Aorta (tissue), 5 donors: ENCODE data around the gene KIF4B. TPM values are rescaled to one million over a fixed set of nuclear protein-coding genes. Genes with fewer than 3 reads are reported as not detected.
"Not testable (repeated sequence)": the region's sequence is repeated elsewhere in the genome, so short reads cannot be mapped to it uniquely, and the experiment has no call there.

Experiments used
- ATAC-seq: fragments of 200-7000 bp; cut with Tn5 transposase; one replicate; pipeline ENCODE4 v1.9.1; 2022; ENCODE audit warnings: moderate library complexity; ENCODE audit not compliant: low FRiP score
- DNase-seq, 2 donors: peaks; one replicate each; pipeline ENCODE4 v3.0.0-alpha.2; 2020
- H3K27ac ChIP-seq, 2 donors: one replicate each; pipeline ENCODE4 v1.5.1; 2013; ENCODE audit warnings: low read length in 2 of 2, mild to moderate bottlenecking in 2 of 2, moderate library complexity in 2 of 2, control low read depth in 1 of 2, inconsistent platforms in 1 of 2, low read depth in 1 of 2
- H3K27me3 ChIP-seq, 2 donors: one replicate each; pipeline ENCODE4 v1.6.1; 2013; ENCODE audit warnings: control low read depth in 1 of 2, low read length in 1 of 2, mild to moderate bottlenecking in 1 of 2, moderate library complexity in 1 of 2; ENCODE audit not compliant: insufficient read depth in 2 of 2, control insufficient read depth in 1 of 2
- H3K36me3 ChIP-seq, 2 donors: one replicate each; pipeline ENCODE4 v1.6.1; 2013; ENCODE audit warnings: control low read depth in 1 of 2, low read length in 1 of 2, mild to moderate bottlenecking in 1 of 2; ENCODE audit not compliant: insufficient read depth in 2 of 2, control insufficient read depth in 1 of 2
- H3K4me1 ChIP-seq, 2 donors: one replicate each; pipeline ENCODE4 v1.6.1; 2013; ENCODE audit warnings: low read length in 2 of 2, control low read depth in 1 of 2, mild to moderate bottlenecking in 1 of 2, moderate library complexity in 1 of 2; ENCODE audit not compliant: insufficient read depth in 2 of 2, control insufficient read depth in 1 of 2
- H3K4me3 ChIP-seq, 2 donors: one replicate each; pipeline ENCODE4 v1.5.1; 2013; ENCODE audit warnings: low read length in 2 of 2, control low read depth in 1 of 2, mild to moderate bottlenecking in 1 of 2
- H3K9me3 ChIP-seq: one replicate; pipeline ENCODE4 v1.6.1; 2013; ENCODE audit warnings: mild to moderate bottlenecking, low read length; ENCODE audit not compliant: control insufficient read depth
- WGBS, 2 donors: extraction: QIAGEN DNeasy Blood & Tissue Kit; methylation state at CpG; one replicate each; pipeline ENCODE4 v1.1.7; 2013; 5-methylcytosine and 5-hydroxymethylcytosine counted together
- intact Hi-C, 2 donors: fragments of 100-400 bp; cut with DNase I; formaldehyde crosslinking; loops; one replicate each; pipeline versions ENCODE4 v1.14.2 to v1.15.0; 2022
- polyA plus RNA-seq, 2 donors: library from polyadenylated mRNA; stranded (reverse); fragments of 200-250 nt; gene quantifications; one replicate each; pipeline ENCODE4 v1.2.3, GENCODE V29; 2013
- total RNA-seq, 2 donors: library from RNA; stranded (reverse); fragmentation: NEBNext Ultra II Directional; extraction: Animal tissue kit (Norgen Biotek cat#: 25700); gene quantifications; one replicate each; pipeline ENCODE4 v1.2.1, GENCODE V29; 2021
- donor health status: healthy with polysubstance abuse.
- donor health status: Bipolar disorder and iron deficiency.
- donor health status: DM: no; HTN: no; CAD: no.
- donor health status: DM: no; HTN: no; CAD: no.
- donor health status: DM: yes; HTN: yes; CAD: no.

KIF4B gene
- total and polyA plus RNA-seq, 4 donors, result 0.06 to 0.09 TPM; not detected in 2

DNA sequence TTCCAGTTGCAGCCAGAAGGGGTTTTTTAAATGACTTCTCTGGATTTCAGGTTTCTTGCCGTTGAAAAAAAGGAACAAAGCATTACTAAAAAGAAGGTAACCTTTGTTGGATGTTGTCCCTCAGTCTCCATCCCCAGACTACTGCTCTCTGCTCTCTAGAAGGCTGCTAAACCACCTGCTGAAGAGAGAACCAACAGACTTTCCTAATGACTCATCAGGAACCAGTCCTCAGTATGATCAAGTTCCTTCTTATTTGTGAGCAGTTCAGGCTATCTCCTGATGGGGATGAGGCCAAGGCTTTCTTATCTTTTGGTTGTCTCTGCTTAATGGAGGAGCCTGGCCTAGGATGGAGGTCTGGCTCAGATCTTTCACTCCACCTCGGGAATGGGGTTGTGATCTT is 4.1 kb downstream of the KIF4B start:
- no peak for DNase-seq
- Histone ChIP-seq H3K4me3 (no peak overlapping the region), H3K36me3 (no peaks in the 10 kb centered on the region), H3K27ac (no peak overlapping the region), H3K27me3 (peaks cover 0 to 1% of the 10 kb centered on the region in 2 donors), H3K9me3 (peaks cover 4% of the 10 kb centered on the region), H3K4me1 (no peaks in the 10 kb centered on the region)
- no peak for ATAC-seq
- intact Hi-C loops, result no loop called here
- WGBS, 2 donors, result 66 to 72% methylated on average over 2 of the region's 2 CpGs

DNA sequence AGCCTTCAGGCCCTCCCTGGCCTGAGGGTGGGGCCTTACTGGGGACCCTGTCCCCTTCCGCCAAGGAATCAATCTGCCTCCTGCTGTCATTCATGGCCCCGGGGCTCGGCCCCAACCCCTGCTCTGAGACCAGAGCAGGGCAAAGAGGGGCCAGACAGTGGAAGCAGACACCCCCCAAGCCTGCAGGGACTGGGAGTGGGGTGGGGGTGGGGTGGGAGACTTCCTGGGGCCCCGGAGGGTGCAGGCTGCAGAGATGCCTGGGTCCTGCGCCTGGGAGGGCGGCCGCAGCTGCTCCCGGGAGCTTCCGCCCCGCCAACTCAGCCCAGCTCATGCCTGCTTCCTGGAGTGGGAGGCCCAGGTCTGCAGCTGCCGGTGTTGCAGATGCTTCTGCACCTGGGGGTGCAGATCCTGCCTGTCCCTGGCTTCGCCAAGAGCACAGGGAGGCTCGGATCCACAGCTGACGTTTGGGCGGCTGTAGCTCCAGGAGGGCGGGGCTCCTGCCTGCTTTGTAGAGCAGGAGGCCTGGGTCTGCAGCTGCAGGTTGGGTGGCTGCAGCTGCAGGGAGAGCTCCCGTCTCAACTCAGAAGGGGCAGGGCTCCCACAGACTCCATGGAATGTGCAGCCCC is 6.2 kb downstream of the KIF4B start:
- intact Hi-C loops, result no loop called here

DNA sequence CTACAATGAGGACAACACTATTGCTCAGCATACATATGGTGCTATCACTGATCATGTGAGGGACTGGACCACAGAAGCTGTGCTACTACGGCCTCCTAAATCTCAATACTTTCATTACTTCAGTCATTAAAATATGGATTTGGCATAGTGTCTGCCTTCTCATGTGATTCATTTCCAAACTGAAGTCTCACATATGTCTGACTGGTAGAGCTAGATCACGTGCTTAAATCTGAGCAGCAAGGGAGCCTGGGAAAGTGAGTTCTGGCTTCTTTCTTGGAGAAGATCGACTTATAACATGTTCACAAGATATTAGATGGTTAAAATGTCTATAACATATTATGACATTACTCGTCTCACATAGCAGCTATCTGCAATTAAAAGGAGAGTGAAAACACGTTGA is 8.3 kb downstream of the KIF4B start:
- DNase-seq (no peak), ATAC-seq (no peak)
- H3K36me3 ChIP-seq, result no peaks in the 10 kb centered on the region
- H3K4me1 ChIP-seq, result no peaks in the 10 kb centered on the region
- H3K9me3 ChIP-seq, result peaks cover 1% of the 10 kb centered on the region
- intact Hi-C loops, result no loop called here
- 69 to 70% methylated on average over 5 of the region's 5 CpGs for WGBS, 2 donors
- peaks cover 0 to 1% of the 10 kb centered on the region in 2 donors for H3K27me3 ChIP-seq
- H3K4me3 ChIP-seq, result no peak overlapping the region
- H3K27ac ChIP-seq, result no peak overlapping the region

More for the DNA sequence above, 6.2 kb downstream of the KIF4B start:
- no peak for DNase-seq
- Histone ChIP-seq H3K27me3 (peaks cover 0 to 1% of the 10 kb centered on the region in 2 donors), H3K27ac (no peak overlapping the region), H3K9me3 (peaks cover 4% of the 10 kb centered on the region), H3K36me3 (no peaks in the 10 kb centered on the region), H3K4me3 (no peak overlapping the region), H3K4me1 (no peaks in the 10 kb centered on the region)
- WGBS, 2 donors, result 80 to 83% methylated on average over 16 to 17 of the region's 17 CpGs
- ATAC-seq, result peak; percentile 11

DNA sequence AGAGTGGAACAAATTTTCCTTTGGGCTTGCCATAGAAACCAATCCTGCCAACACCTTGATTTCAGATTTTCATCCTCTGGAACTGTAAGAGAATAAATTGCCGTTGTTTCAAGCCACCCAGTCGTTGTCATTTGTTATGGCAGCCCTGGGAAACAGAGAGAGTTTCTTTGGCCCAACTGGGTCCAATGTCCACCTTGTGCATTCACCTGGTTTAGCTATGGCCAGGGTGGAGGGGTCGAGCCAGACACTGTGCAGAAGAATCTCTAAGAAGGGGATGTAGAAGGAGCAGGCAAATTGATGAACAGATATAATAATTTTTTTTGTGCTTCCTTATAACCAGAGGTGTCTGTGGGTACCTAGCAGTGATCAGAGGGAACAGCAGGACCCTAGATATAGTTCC is 9.8 kb downstream of the KIF4B start:
- DNase-seq (no peak), ATAC-seq (no peak)
- no peaks in the 10 kb centered on the region for H3K36me3 ChIP-seq
- H3K27ac ChIP-seq, result no peak overlapping the region
- H3K27me3 ChIP-seq, result no peaks in the 10 kb centered on the region
- no peak overlapping the region for H3K4me3 ChIP-seq
- intact Hi-C loops, result no loop called here
- WGBS, 2 donors, result 41 to 70% methylated on average over 3 of the region's 3 CpGs
- no peaks in the 10 kb centered on the region for H3K4me1 ChIP-seq
- peaks cover 3% of the 10 kb centered on the region for H3K9me3 ChIP-seq

DNA sequence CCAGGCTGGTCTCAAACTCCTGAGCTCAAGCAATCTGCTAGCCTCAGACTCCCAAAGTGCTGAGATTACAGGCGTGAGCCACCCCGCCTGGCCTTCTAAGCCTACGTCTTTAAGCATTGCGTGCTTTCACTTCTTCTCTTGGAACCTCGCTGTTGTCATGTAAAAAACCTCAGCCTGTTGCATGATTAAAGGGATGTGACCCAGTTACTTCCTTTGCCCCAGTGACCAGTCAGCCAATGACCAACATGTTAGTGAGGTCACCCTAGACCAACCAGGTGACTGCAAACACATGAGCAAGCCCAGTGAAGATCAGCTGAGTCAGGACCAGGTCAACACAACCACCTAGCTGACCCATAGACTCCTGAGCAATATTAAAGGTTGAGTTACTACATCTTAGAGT is 10.5 kb downstream of the KIF4B start:
- Histone ChIP-seq H3K27ac (no peak overlapping the region), H3K36me3 (no peaks in the 10 kb centered on the region), H3K9me3 (peaks cover 3% of the 10 kb centered on the region), H3K27me3 (no peaks in the 10 kb centered on the region), H3K4me1 (no peaks in the 10 kb centered on the region), H3K4me3 (no peak overlapping the region)
- intact Hi-C loops, result no loop called here
- WGBS, 2 donors, result 73 to 81% methylated on average over 5 of the region's 5 CpGs
- DNase-seq (no peak), ATAC-seq (no peak)

DNA sequence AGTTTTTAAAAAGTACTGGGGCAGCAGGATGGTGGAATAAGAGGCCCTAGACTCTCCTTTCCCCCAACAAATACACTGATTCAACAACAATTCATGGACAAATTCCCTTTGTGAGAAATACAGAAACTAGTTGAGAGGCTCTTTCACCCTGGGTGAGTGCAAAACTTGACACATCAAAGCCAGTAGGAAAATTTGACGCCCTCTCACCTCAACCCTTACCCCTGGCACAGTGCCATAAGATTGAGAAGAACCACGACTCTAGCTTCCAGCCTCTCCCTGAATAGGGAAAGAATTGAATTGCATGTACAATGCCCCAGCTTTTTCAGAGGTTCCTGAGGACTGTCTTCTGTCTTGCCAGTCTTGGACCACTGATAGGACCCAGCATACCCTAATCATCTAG is 12.3 kb downstream of the KIF4B start:
- intact Hi-C loops, result no loop called here
- Histone ChIP-seq H3K4me1 (no peaks in the 10 kb centered on the region), H3K27me3 (no peaks in the 10 kb centered on the region), H3K4me3 (no peak overlapping the region), H3K27ac (no peak overlapping the region), H3K36me3 (no peaks in the 10 kb centered on the region), H3K9me3 (peaks cover 2% of the 10 kb centered on the region)
- 45 to 49% methylated on average over 2 of the region's 2 CpGs for WGBS, 2 donors
- ATAC-seq (no peak), DNase-seq (no peak)

DNA sequence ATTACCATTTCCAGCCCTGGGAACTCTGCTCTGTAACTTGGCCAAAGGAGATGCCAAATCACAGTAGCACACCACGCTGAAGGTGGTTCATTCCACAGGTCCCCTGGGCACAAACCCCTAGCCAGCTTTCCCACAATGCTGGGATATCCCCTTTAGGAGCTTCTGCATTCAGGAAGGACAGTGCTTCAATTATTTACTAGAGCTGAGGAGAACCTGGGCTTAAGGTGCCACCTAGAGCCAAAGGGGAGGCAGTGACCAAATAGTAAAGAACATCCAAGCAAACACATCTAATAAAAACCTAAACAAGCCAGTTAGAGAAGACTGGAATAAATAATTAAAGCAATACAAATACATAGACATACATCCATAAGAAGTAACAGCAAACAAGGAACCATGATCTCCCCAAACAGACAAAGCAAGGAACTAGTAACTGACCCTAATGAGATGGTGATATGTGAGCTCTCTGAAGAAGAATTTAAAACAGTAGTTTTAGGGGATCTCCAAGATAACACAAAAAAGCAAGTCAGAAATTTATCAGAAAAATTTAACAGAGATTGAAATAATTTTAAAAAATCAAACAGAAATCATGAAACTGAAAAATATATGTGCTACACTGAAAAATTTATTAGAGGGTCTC is 14.6 kb downstream of the KIF4B start:
- H3K27me3 ChIP-seq, result no peaks in the 10 kb centered on the region
- no peaks in the 10 kb centered on the region for H3K4me1 ChIP-seq
- peaks cover 2% of the 10 kb centered on the region for H3K9me3 ChIP-seq
- no peak overlapping the region for H3K27ac ChIP-seq
- ATAC-seq (no peak), DNase-seq (no peak)
- WGBS, 2 donors, result 17 to 38% methylated on average over 1 of the region's 1 CpG
- H3K4me3 ChIP-seq, result no peak overlapping the region
- intact Hi-C loops, result no loop called here
- no peaks in the 10 kb centered on the region for H3K36me3 ChIP-seq

DNA sequence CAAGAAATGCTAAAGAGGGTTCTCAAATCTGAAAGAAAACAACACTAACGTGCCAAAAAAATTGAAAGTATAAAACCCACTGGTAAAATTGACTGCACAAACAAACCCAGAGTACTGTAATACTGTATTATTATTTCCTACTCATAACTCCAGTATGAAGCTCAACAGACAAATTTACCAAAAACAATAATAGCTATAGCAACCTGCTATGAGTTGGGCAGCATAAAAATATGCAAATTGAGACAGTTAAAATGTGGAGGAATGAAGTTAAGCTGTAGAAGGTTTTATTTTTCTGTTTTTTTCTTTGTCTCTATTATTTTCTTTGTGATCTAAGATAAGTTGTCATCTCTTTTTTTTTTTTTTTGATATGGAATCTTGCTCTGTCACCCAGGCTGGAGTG is 15.7 kb downstream of the KIF4B start:
- no peak overlapping the region for H3K4me3 ChIP-seq
- no peak overlapping the region for H3K27ac ChIP-seq
- intact Hi-C loops, result no loop called here
- no peaks in the 10 kb centered on the region for H3K27me3 ChIP-seq
- DNase-seq, result no peak
- no peak for ATAC-seq
- 33 to 50% methylated on average over 1 of the region's 1 CpG for WGBS, 2 donors
- H3K9me3 ChIP-seq, result peaks cover 2% of the 10 kb centered on the region
- no peaks in the 10 kb centered on the region for H3K4me1 ChIP-seq
- H3K36me3 ChIP-seq, result no peaks in the 10 kb centered on the region

DNA sequence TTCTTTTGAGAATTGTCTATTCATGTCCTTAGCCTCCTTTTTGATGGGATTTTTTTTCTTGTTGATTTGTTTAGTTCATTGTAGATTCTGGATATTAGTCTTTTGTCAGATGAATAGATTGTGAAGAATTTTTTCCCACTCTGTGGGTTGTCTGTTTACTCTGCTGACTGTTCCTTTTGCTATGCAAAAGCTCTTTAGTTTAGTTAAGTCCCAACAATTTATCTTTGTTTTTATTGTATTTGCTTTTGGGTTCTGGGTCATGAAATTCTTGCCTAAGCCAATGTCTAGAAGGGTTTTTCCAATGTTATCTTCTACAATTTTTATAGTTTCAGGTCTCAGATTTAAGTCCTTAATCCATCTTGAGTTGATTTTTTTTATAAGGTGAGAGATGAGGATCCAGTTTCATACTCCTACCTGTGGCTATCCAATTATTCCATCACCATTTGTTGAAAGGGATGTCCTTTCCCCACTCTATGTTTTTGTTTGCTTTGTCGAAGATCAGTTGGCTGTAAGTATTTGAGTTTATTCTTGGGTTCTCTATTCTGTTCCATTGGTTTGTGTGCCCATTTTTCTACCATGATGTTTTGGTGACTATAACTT is 20.7 kb downstream of the KIF4B start:
- DNase-seq, H3K4me1 ChIP-seq, intact Hi-C loops, H3K27me3 ChIP-seq, ATAC-seq, H3K4me3 ChIP-seq, H3K27ac ChIP-seq, H3K9me3 ChIP-seq, H3K36me3 ChIP-seq: not testable (repeated sequence)
- 73 to 93% methylated on average over 1 of the region's 1 CpG for WGBS, 2 donors
